Activated CD4-positive, alpha-beta T cell treated with anti-CD3 and anti-CD28 coated beads, Interleukin-2, amount 10 ng/mL, durations not matched to agents 24 days and 14 days (primary cell): ENCODE data around the gene ZC3H7B. TPM values are rescaled to one million over a fixed set of nuclear protein-coding genes. Genes with fewer than 3 reads are reported as not detected.

ENCODE experiments used
- DNase-seq: peaks from one replicate; pipeline ENCODE4 v3.0.0; 2022
- H3K27ac Mint-ChIP-seq: one replicate; pipeline ENCODE4 v1.8.0; 2022; ENCODE audit warnings: mild to moderate bottlenecking, mixed read lengths
- H3K27me3 Mint-ChIP-seq: one replicate; pipeline ENCODE4 v1.8.0; 2022; ENCODE audit warnings: mixed read lengths
- H3K36me3 Mint-ChIP-seq: one replicate; pipeline ENCODE4 v1.8.0; 2022; ENCODE audit warnings: low read depth, mild to moderate bottlenecking, mixed read lengths
- H3K4me1 Mint-ChIP-seq: one replicate; pipeline ENCODE4 v1.8.0; 2021; ENCODE audit warnings: mixed read lengths
- H3K4me3 Mint-ChIP-seq: one replicate; pipeline ENCODE4 v1.8.0; 2022; ENCODE audit warnings: mild to moderate bottlenecking, moderate library complexity, mixed read lengths
- H3K9me3 Mint-ChIP-seq: one replicate; pipeline ENCODE4 v1.8.0; 2021; ENCODE audit warnings: mixed read lengths
- intact Hi-C: fragments of 100-400 bp; cut with micrococcal nuclease; formaldehyde crosslinking; loops from one replicate; pipeline ENCODE4 v1.15.1; 2023
- total RNA-seq: library from RNA; stranded (reverse); gene quantifications from 2 replicates; pipeline ENCODE4 v1.2.3, GENCODE V29; 2022

ZC3H7B gene
- total RNA-seq, 1 donor from 2014 or later: 69.1 TPM

GRCh38 chr22:41267958-41268357 is 33.4 kb upstream of the ZC3H7B start:
- no peak for DNase-seq

DNA sequence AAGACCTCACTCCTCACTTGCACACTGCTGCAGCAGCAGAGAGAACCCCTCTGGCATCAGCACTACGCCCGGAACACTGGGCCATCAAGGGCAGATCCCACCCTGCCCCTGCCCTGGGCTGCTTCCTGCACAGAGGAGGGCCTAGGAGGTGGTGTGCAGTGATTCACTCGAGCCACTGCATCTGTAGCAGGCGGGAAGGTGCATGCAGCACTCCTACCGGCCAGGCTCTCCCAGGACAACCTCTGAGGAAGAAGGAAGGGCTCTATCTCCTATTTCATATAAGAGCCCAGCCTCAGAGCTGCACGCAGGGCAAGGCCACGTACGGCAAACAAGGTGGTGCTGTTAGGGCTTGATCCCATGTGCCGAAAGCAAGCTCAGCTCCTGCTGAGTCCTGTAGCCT is 29.5 kb upstream of the ZC3H7B start:
- DNase-seq: no peak
- Mint-ChIP-seq H3K4me3 (no peak overlapping the region), H3K27ac (no peak overlapping the region), H3K9me3 (no peaks in the 10 kb centered on the region), H3K27me3 (no peaks in the 10 kb centered on the region), H3K36me3 (peaks cover 62% of the 10 kb centered on the region), H3K4me1 (peaks cover 1% of the 10 kb centered on the region)
- intact Hi-C loops: no loop called here

More at GRCh38 chr22:41267958-41268357, 33.4 kb upstream of the ZC3H7B start:
- Mint-ChIP-seq H3K27ac (no peak overlapping the region), H3K27me3 (no peaks in the 10 kb centered on the region), H3K9me3 (no peaks in the 10 kb centered on the region), H3K4me3 (no peak overlapping the region), H3K4me1 (peaks cover 2% of the 10 kb centered on the region), H3K36me3 (peaks cover 60% of the 10 kb centered on the region)
- intact Hi-C loops: no loop called here

DNA sequence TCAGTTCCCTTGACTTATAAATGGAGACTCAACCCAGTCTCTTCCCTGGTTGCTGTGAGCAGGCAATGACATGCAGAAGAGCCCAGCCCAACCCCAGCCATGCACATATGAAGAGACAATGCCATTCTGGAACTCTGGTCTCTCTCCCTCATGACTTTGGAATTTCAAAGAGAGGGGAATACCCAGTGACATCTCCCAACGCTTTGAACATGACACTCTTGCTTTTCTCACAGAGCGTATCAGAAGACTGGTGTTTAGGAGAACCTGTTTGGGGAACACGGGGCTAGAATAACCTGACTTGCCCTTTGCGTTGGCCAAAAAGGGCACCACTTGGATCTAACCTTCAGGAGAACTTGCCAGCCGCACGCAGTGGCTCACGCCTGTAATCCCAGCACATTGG is 28.2 kb upstream of the ZC3H7B start:
- Mint-ChIP-seq H3K4me1 (peaks cover 5% of the 10 kb centered on the region), H3K9me3 (no peaks in the 10 kb centered on the region), H3K4me3 (no peak overlapping the region), H3K27ac (no peak overlapping the region), H3K27me3 (no peaks in the 10 kb centered on the region), H3K36me3 (peaks cover 65% of the 10 kb centered on the region)
- DNase-seq: no peak
- intact Hi-C loops: no loop called here

DNA sequence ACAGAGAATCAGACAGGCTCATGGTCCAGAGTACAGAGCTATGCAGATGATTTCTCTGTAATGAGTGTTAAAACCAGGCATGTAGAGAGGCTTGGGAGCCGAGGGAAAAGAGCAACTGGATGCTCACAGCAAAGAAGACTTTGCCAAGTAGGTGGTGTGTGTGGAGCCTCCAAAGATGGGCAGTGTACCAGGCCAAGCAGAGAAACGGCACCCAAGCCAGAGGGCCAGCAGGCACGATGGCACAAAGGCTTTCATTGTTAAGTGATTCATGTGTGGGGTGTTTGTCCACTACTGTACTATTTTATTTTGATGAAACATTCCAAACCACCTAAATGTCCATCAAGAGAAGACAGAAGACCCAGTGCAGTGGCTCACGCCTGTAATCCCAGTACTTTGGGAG is 26.5 kb upstream of the ZC3H7B start:
- peaks cover 66% of the 10 kb centered on the region for H3K36me3 Mint-ChIP-seq
- intact Hi-C loops: no loop called here
- peaks cover 5% of the 10 kb centered on the region for H3K4me1 Mint-ChIP-seq
- no peak for DNase-seq
- no peak overlapping the region for H3K27ac Mint-ChIP-seq
- no peaks in the 10 kb centered on the region for H3K27me3 Mint-ChIP-seq
- no peaks in the 10 kb centered on the region for H3K9me3 Mint-ChIP-seq
- H3K4me3 Mint-ChIP-seq: no peak overlapping the region

DNA sequence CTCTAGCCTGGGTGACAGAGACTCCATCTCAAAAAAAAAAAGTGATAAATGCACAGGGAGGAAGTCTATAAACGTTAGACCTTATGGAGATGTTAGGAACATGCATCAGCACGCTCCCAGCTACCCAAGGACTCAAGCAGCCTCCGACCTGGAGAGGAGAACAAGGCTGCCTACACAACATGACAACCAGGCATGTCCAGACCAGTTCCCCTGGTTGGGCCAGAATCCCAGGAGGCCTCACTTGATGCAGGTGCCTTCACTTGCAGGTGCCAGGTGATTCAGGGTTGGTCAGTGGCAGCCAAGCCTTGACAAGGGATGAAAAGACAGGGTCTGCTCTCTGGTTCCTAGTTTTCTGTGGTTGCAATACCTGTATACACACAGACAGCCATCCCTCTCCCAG is 21.3 kb upstream of the ZC3H7B start:
- no peak for DNase-seq
- no peak overlapping the region for H3K4me3 Mint-ChIP-seq
- intact Hi-C loops: loop anchor here (10.0 kb wide), 1 partner anchor 1755 kb away; the partner anchor contains the start of gene ATF4
- H3K27me3 Mint-ChIP-seq: no peaks in the 10 kb centered on the region
- peaks cover 58% of the 10 kb centered on the region for H3K36me3 Mint-ChIP-seq
- peaks cover 21% of the 10 kb centered on the region for H3K4me1 Mint-ChIP-seq
- H3K27ac Mint-ChIP-seq: peak overlapping the region; percentile 37
- no peaks in the 10 kb centered on the region for H3K9me3 Mint-ChIP-seq

DNA sequence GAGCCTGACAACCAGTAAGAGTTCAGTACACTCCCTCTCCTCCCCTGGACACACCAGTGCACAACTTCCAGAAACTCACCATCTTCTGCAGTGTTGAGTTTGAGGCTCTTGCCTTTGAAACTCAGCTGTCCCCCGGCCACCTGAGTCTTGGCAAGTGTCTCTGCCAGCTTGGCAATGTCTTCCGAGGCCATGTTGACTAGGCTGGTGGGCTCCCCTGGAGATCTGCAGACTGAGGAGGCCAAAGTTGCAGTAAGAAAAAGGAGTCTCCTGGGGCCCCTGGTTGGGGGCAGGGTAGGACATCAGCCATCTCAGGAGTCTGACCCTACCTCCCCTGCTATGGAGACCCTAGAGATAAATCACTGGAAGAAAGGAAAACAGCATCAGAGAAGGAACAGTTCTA is 20.5 kb upstream of the ZC3H7B start:
- Mint-ChIP-seq H3K27ac (peak overlapping the region; percentile 51), H3K4me1 (peaks cover 23% of the 10 kb centered on the region), H3K36me3 (peaks cover 57% of the 10 kb centered on the region), H3K4me3 (no peak overlapping the region), H3K27me3 (no peaks in the 10 kb centered on the region), H3K9me3 (no peaks in the 10 kb centered on the region)
- intact Hi-C loops: loop anchor here (10.0 kb wide), 1 partner anchor 1756 kb away; the partner anchor contains the start of gene ATF4
- no peak for DNase-seq

DNA sequence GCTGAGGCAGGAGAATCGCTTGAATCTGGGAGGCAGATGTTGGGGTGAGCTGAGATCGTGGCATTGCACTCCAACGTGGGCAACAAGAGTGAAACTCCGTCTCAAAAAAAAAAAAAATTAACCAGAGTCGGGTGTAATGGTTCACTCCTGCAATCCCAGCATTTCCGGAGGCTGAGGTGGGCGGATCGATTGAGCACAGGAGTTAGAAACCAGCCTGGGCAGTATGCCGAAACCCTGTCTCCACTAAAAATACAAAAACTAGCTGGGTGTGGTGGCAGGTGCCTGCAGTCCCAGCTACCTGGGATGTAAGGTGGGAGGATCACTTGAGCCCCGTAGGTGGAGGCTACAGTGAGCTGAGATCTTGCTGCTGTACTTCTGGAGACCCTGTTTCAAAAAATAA is 16.9 kb upstream of the ZC3H7B start:
- Mint-ChIP-seq H3K4me1 (peaks cover 31% of the 10 kb centered on the region), H3K36me3 (peaks cover 34% of the 10 kb centered on the region), H3K9me3 (no peaks in the 10 kb centered on the region), H3K4me3 (peak overlapping the region; percentile 94), H3K27ac (peak overlapping the region; percentile 97), H3K27me3 (no peaks in the 10 kb centered on the region)
- DNase-seq: no peak
- intact Hi-C loops: loop anchor here (10.0 kb wide), 1 partner anchor 1760 kb away; the partner anchor contains the start of gene ATF4

- Mint-ChIP-seq H3K4me1 (peaks cover 31% of the 10 kb centered on the region), H3K27me3 (no peaks in the 10 kb centered on the region), H3K36me3 (peaks cover 29% of the 10 kb centered on the region), H3K4me3 (peak overlapping the region; percentile 94), H3K9me3 (no peaks in the 10 kb centered on the region), H3K27ac (peak overlapping the region; percentile 97)
- intact Hi-C loops: loop anchor here (1.0 to 10.0 kb wide), 3 partner anchors 80 to 1761 kb away; partner anchors contain the start of genes ATF4, L3MBTL2 and POLR3H
- peak; percentile 94 for DNase-seq
These were observed 15.9 kb upstream of the ZC3H7B start for GRCh38 chr22:41285441-41285819.

- peaks cover 28% of the 10 kb centered on the region for H3K4me1 Mint-ChIP-seq
- intact Hi-C loops: loop anchor here (1.0 to 10.0 kb wide), 11 partner anchors 15 to 1761 kb away; partner anchors contain the start of genes ATF4, DESI1, L3MBTL2 and PHF5A
These were observed 15.3 kb upstream of the ZC3H7B start, which contains the start of gene RANGAP1 for GRCh38 chr22:41285820-41286638. RANGAP1 (minus strand) TSS chr22:41286187; CDS start chr22:41281044, 5,143 bp downstream.

GRCh38 chr22:41286639-41287091 is 14.7 kb upstream of the ZC3H7B start:
- Mint-ChIP-seq H3K27me3 (no peaks in the 10 kb centered on the region), H3K27ac (peak overlapping the region; percentile 97), H3K36me3 (peaks cover 21% of the 10 kb centered on the region), H3K9me3 (no peaks in the 10 kb centered on the region), H3K4me1 (peaks cover 24% of the 10 kb centered on the region), H3K4me3 (peak overlapping the region; percentile 94)
- no peak for DNase-seq
- intact Hi-C loops: loop anchor here (1.0 to 10.0 kb wide), 10 partner anchors 15 to 1762 kb away; partner anchors contain the start of genes ATF4, DESI1, PHF5A and POLR3H

More at GRCh38 chr22:41285820-41286638, 15.3 kb upstream of the ZC3H7B start, which contains the start of gene RANGAP1:
- peak within 1 kb of the TSS; percentile 97 for H3K27ac Mint-ChIP-seq
- no peaks in the 10 kb centered on the region for H3K9me3 Mint-ChIP-seq
- DNase-seq: peak; percentile 99
- H3K36me3 Mint-ChIP-seq: peaks cover 23% of the 10 kb centered on the region
- H3K4me3 Mint-ChIP-seq: peak within 1 kb of the TSS; percentile 94
- no peaks in the 10 kb centered on the region for H3K27me3 Mint-ChIP-seq

DNA sequence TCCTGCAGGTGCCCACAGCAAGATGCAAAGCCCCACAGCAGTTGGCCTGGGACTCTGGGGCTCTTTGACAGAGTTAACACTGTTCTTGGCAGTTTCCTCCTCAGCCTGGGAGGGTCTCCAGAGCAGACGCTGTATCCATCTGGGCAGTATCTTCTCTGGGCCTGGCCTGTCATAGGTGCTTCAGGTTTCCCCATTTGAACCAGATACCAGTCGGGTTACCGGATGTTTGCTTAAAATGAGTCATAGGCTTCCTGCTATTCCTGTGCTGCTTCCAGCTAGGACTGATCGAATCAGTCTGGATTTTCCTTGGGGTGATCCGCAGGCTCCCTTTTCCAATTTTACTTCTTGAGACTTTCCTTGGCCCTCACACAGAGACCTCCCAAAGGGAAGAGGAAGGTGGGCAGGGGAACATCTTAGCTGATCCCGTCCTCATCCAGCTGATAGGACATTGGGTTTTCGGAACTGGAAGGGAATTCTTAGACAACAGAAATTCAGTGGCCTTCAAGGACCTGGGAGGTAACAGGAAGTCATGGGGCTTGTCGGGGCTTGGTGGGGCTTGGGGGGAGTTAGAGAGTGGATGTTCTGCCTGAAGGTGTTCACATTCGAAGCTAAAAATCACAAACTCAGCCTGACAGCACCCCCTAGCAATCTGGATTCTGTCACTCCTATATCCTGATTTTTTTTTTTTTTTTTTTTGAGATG is 12.9 kb upstream of the ZC3H7B start:
- intact Hi-C loops: loop anchor here (5.0 to 10.0 kb wide), 2 partner anchors 254 to 1764 kb away; partner anchors contain the start of genes ATF4 and POLR3H
- peaks cover 13% of the 10 kb centered on the region for H3K36me3 Mint-ChIP-seq
- peak overlapping the region; percentile 62 for H3K27ac Mint-ChIP-seq
- H3K9me3 Mint-ChIP-seq: no peaks in the 10 kb centered on the region
- H3K4me3 Mint-ChIP-seq: peak overlapping the region; percentile 45
- H3K4me1 Mint-ChIP-seq: peaks cover 20% of the 10 kb centered on the region
- DNase-seq: no peak
- H3K27me3 Mint-ChIP-seq: no peaks in the 10 kb centered on the region

GRCh38 chr22:41289671-41290070 is 11.7 kb upstream of the ZC3H7B start:
- intact Hi-C loops: loop anchor here (5.0 to 10.0 kb wide), 2 partner anchors 253 to 1765 kb away; partner anchors contain the start of genes ATF4 and POLR3H
- DNase-seq: no peak
- H3K27me3 Mint-ChIP-seq: no peaks in the 10 kb centered on the region
- no peak overlapping the region for H3K4me3 Mint-ChIP-seq
- H3K4me1 Mint-ChIP-seq: peaks cover 16% of the 10 kb centered on the region
- no peaks in the 10 kb centered on the region for H3K9me3 Mint-ChIP-seq
- H3K36me3 Mint-ChIP-seq: peaks cover 6% of the 10 kb centered on the region
- H3K27ac Mint-ChIP-seq: no peak overlapping the region
